Astrocyte (in vitro differentiated cells and primary cell): Measurements from ENCODE around the gene TNNC2. TPM values are rescaled to one million over a fixed set of nuclear protein-coding genes. Genes with fewer than 3 reads are reported as not detected.

Experiments
- DNase-seq: peaks from one replicate; pipeline ENCODE4 v3.0.0-alpha.2; 2010; ENCODE audit warnings: low read depth
- FAIRE-seq: peaks from 2 replicates; lab custom pipeline; 2011; peaks lifted over from hg19 to GRCh38; lab: Jason Lieb, UNC
- H2AFZ ChIP-seq: 2 replicates; pipeline ENCODE4 v1.6.0; 2012; ENCODE audit warnings: low read depth, low read length, inconsistent platforms
- H3K27ac ChIP-seq: 2 replicates; pipeline ENCODE4 v1.5.1; 2011; ENCODE audit warnings: low read depth, low read length, inconsistent platforms
- H3K27me3 ChIP-seq: 2 replicates; pipeline ENCODE4 v1.6.0; 2011; ENCODE audit warnings: low read length, inconsistent platforms; ENCODE audit not compliant: insufficient read depth
- H3K36me3 ChIP-seq: 2 replicates; pipeline ENCODE4 v1.5.1; 2011; ENCODE audit warnings: low read length, inconsistent platforms; ENCODE audit not compliant: insufficient read depth
- H3K4me1 ChIP-seq: 2 replicates; pipeline ENCODE4 v1.5.1; 2011; ENCODE audit warnings: low read length, inconsistent platforms; ENCODE audit not compliant: insufficient read depth
- H3K4me2 ChIP-seq: 2 replicates; pipeline ENCODE4 v1.6.0; 2012; ENCODE audit warnings: low read length, inconsistent platforms
- H3K4me3 ChIP-seq: 2 replicates; pipeline ENCODE4 v1.5.1; 2011; ENCODE audit warnings: low read depth, mild to moderate bottlenecking, low read length, inconsistent platforms; ENCODE audit not compliant: insufficient read depth
- H3K79me2 ChIP-seq: 2 replicates; pipeline ENCODE4 v1.6.0; 2012; ENCODE audit warnings: mild to moderate bottlenecking, low read length, inconsistent platforms; ENCODE audit not compliant: insufficient read depth
- H3K9ac ChIP-seq: 2 replicates; pipeline ENCODE4 v1.6.0; 2012; ENCODE audit warnings: mild to moderate bottlenecking, low read length, inconsistent platforms
- H3K9me3 ChIP-seq: 2 replicates; pipeline ENCODE4 v1.5.1; 2012; ENCODE audit warnings: low read depth, mild to moderate bottlenecking, low read length, inconsistent platforms; ENCODE audit not compliant: insufficient read depth
- H4K20me1 ChIP-seq: 2 replicates; pipeline ENCODE4 v1.6.0; 2012; ENCODE audit warnings: low read length, inconsistent platforms; ENCODE audit not compliant: insufficient read depth
- H3K27ac Mint-ChIP-seq: one replicate; pipeline ENCODE4 v1.8.0; 2021; ENCODE audit warnings: mild to moderate bottlenecking, mixed read lengths; ENCODE audit not compliant: unreplicated experiment
- H3K27me3 Mint-ChIP-seq: one replicate; pipeline ENCODE4 v1.8.0; 2021; ENCODE audit warnings: low read depth, mixed read lengths; ENCODE audit not compliant: unreplicated experiment
- H3K36me3 Mint-ChIP-seq: one replicate; pipeline ENCODE4 v1.8.0; 2021; ENCODE audit warnings: low read depth, mixed read lengths; ENCODE audit not compliant: unreplicated experiment
- H3K4me1 Mint-ChIP-seq: one replicate; pipeline ENCODE4 v1.8.0; 2021; ENCODE audit warnings: low read depth, mixed read lengths; ENCODE audit not compliant: unreplicated experiment
- H3K4me3 Mint-ChIP-seq: one replicate; pipeline ENCODE4 v1.8.0; 2021; ENCODE audit warnings: mild to moderate bottlenecking, moderate library complexity, mixed read lengths; ENCODE audit not compliant: unreplicated experiment
- H3K9me3 Mint-ChIP-seq: one replicate; pipeline ENCODE4 v1.8.0; 2021; ENCODE audit warnings: mild to moderate bottlenecking, mixed read lengths; ENCODE audit not compliant: unreplicated experiment
- CTCF ChIP-seq: IDR thresholded peaks from 2 replicates; pipeline ENCODE4 v1.5.1; 2011; ENCODE audit warnings: low read depth, mild to moderate bottlenecking, inconsistent platforms, low read length, moderate library complexity; ENCODE audit not compliant: insufficient read depth
- EZH2 ChIP-seq: IDR thresholded peaks from 2 replicates; pipeline ENCODE4 v1.6.1; 2012; ENCODE audit warnings: mild to moderate bottlenecking, low read length, inconsistent platforms; ENCODE audit not compliant: insufficient read depth
- total RNA-seq: library from RNA; stranded (reverse); gene quantifications from 2 replicates; pipeline ENCODE4 v1.2.1, GENCODE V29; 2021

TNNC2 gene
- total RNA-seq, 1 donor from 2014 or later: not detected

- H3K9me3 ChIP-seq: no peaks in the 10 kb centered on the region
- Mint-ChIP-seq H3K27me3 (no peaks in the 10 kb centered on the region), H3K27ac (peak overlapping the region; percentile 1), H3K4me1 (peaks cover 10% of the 10 kb centered on the region), H3K9me3 (no peaks in the 10 kb centered on the region), H3K4me3 (no peak overlapping the region), H3K36me3 (peaks cover under 1% of the 10 kb centered on the region)
- H2AFZ ChIP-seq: no peak overlapping the region
- peaks cover 10% of the 10 kb centered on the region for H3K4me1 ChIP-seq
- DNase-seq (no peak), FAIRE-seq (no peak)
- no peaks in the 10 kb centered on the region for H3K79me2 ChIP-seq
- H3K27ac ChIP-seq: peak overlapping the region; percentile 79
- TF ChIP-seq CTCF (no peak), EZH2 (no peak)
- H3K27me3 ChIP-seq: no peaks in the 10 kb centered on the region
- peak overlapping the region; percentile 65 for H3K4me2 ChIP-seq
- H3K36me3 ChIP-seq: no peaks in the 10 kb centered on the region
- H4K20me1 ChIP-seq: no peaks in the 10 kb centered on the region
- H3K9ac ChIP-seq: peak overlapping the region; percentile 68
- H3K4me3 ChIP-seq: no peak overlapping the region
Observed at GRCh38 chr20:45867136-45867818, 40.2 kb upstream of the TNNC2 start.

GRCh38 chr20:45866454-45866853 lies 39.3 kb upstream of the TNNC2 start:
- Histone ChIP-seq H4K20me1 (no peaks in the 10 kb centered on the region), H3K4me3 (no peak overlapping the region), H3K4me1 (peaks cover 10% of the 10 kb centered on the region), H3K9ac (no peak overlapping the region), H3K79me2 (no peaks in the 10 kb centered on the region), H3K4me2 (no peak overlapping the region), H3K9me3 (no peaks in the 10 kb centered on the region), H3K27ac (no peak overlapping the region), H2AFZ (no peak overlapping the region), H3K36me3 (no peaks in the 10 kb centered on the region), H3K27me3 (no peaks in the 10 kb centered on the region)
- DNase-seq: no peak
- FAIRE-seq: no peak
- Mint-ChIP-seq H3K9me3 (no peaks in the 10 kb centered on the region), H3K36me3 (no peaks in the 10 kb centered on the region), H3K27me3 (no peaks in the 10 kb centered on the region), H3K4me1 (peaks cover 10% of the 10 kb centered on the region), H3K4me3 (no peak overlapping the region), H3K27ac (no peak overlapping the region)
- TF ChIP-seq EZH2 (no peak), CTCF (no peak)
